ENCODE measurements around the gene RHOBTB1.
"Not testable (repeated sequence)": the region's sequence is repeated elsewhere in the genome, so short reads cannot be mapped to it uniquely, and the experiment has no call there.

RHOBTB1 gene

DNA sequence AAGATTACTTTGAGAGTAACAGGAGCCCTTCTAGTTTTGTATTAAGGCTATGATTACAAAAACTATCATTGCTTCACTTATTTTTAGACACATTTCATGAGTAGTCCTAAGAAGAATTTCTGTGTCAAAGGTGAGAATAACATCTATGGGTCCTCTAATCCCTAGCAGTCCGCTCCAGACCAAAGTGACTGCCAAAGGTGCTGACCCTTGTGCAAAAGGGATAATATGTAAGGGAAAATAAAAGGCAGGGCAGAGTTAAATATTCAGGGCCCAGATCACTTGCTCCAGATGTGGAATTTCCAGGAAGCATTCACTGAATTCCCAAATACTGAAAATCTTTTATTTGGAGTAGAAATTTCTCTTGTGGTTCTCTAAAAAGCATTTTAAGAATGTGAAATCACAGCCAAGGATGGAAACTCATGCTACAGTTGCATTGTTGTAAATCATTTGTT is 29.3 kb downstream of the RHOBTB1 start:
- DNase-seq (ENCODE audit: insufficient read length), result no peak
- FAIRE-seq, result no peak

DNA sequence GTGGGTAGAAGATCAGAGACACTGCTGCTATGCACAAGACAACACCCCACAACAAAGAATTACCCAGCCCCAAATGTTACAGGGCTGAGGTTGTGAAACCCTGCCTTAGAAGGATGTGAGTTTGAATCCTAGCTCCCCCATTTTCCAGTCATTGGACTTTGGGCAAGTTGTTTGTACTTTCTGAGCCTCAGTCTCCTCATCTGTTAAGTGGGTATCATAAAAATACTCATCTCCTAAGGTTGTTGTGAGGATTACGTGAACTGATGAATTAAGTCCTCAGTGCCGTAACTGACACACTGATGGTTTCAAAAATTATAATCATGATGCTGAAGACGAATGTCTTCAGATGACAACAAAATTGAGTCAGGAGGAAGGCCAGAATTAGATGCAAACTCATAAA is 30.3 kb downstream of the RHOBTB1 start:
- TF ChIP-seq POLR2AphosphoS5 (IDR thresholded peaks at IDR 0.05; ENCODE audit: low read depth, low read length) (no peak), POLR2A (IDR thresholded peaks at IDR 0.05; ENCODE audit: low read depth, low read length) (no peak), TAF1 (IDR thresholded peaks at IDR 0.05; ENCODE audit: borderline replicate concordance, low read depth, low read length) (no peak)
- no peak for DNase-seq (ENCODE audit: insufficient read length)
- no peak for FAIRE-seq

More for the DNA sequence above, 29.3 kb downstream of the RHOBTB1 start:
- TF ChIP-seq POLR2A (IDR thresholded peaks at IDR 0.05; ENCODE audit: low read depth, low read length), result no peak
- TF ChIP-seq POLR2AphosphoS5 (IDR thresholded peaks at IDR 0.05; ENCODE audit: low read depth, low read length), result no peak
- no peak for TF ChIP-seq TAF1 (IDR thresholded peaks at IDR 0.05; ENCODE audit: borderline replicate concordance, low read depth, low read length)

GRCh38 chr10:60913071-60913470 is 30.9 kb downstream of the RHOBTB1 start:
- no peak for FAIRE-seq

GRCh38 chr10:60911715-60912114 is 32.3 kb downstream of the RHOBTB1 start:
- no peak for FAIRE-seq
- TF ChIP-seq POLR2A (IDR thresholded peaks at IDR 0.05; ENCODE audit: low read depth, low read length) (no peak), TAF1 (IDR thresholded peaks at IDR 0.05; ENCODE audit: borderline replicate concordance, low read depth, low read length) (no peak), POLR2AphosphoS5 (IDR thresholded peaks at IDR 0.05; ENCODE audit: low read depth, low read length) (no peak)
- no peak for DNase-seq (ENCODE audit: insufficient read length)

More at GRCh38 chr10:60913071-60913470, 30.9 kb downstream of the RHOBTB1 start:
- no peak for TF ChIP-seq TAF1 (IDR thresholded peaks at IDR 0.05; ENCODE audit: borderline replicate concordance, low read depth, low read length)
- no peak for TF ChIP-seq POLR2AphosphoS5 (IDR thresholded peaks at IDR 0.05; ENCODE audit: low read depth, low read length)
- TF ChIP-seq POLR2A (IDR thresholded peaks at IDR 0.05; ENCODE audit: low read depth, low read length), result no peak
- DNase-seq (ENCODE audit: insufficient read length), result no peak

- TF ChIP-seq POLR2A (IDR thresholded peaks at IDR 0.05; ENCODE audit: low read depth, low read length) (no peak), POLR2AphosphoS5 (IDR thresholded peaks at IDR 0.05; ENCODE audit: low read depth, low read length) (no peak), TAF1 (IDR thresholded peaks at IDR 0.05; ENCODE audit: borderline replicate concordance, low read depth, low read length) (no peak)
- FAIRE-seq (no peak), DNase-seq (ENCODE audit: insufficient read length) (no peak)
Observed at GRCh38 chr10:60911216-60911615, 32.8 kb downstream of the RHOBTB1 start.

DNA sequence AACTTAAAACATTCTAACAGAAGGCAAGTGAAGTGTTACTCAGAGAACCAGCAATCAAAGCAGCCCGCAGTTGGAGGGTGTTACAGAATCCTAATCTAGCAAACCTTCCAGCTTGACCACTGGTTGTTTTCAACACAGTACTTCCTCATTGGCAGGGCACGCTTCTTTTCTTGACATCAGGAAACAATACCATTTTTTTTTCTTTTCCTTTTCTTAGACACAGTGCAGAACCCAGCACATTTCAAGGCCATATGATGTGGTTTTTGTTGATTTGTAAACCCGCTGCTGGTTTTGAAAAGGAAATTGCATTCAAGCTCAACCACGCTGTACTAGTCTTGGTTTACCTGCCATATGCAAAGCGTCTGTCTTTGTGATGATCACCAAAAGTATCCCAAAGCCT is 33.4 kb downstream of the RHOBTB1 start:
- TF ChIP-seq POLR2A (IDR thresholded peaks at IDR 0.05; ENCODE audit: low read depth, low read length) (no peak), TAF1 (IDR thresholded peaks at IDR 0.05; ENCODE audit: borderline replicate concordance, low read depth, low read length) (no peak), POLR2AphosphoS5 (IDR thresholded peaks at IDR 0.05; ENCODE audit: low read depth, low read length) (no peak)
- no peak for DNase-seq (ENCODE audit: insufficient read length)
- no peak for FAIRE-seq

DNA sequence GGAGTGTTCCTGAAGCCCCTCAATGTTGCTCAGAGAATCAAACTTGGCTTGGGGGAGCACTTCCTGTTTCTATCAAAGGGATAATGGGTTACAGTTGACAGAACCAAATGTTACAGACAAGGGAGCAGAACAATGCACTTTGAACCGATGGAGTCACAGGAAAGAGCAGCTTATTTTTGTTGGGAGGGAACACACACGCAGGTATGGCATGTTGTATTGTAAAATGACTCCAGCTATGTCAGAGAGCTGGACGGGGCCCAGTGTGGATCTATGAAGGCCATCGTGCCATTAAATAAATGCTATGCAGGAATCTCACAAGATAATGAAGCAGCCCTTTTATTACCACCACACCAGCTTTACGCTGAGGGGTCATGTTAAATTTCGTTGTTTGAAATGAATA is 35.1 kb downstream of the RHOBTB1 start:
- FAIRE-seq (no peak), DNase-seq (ENCODE audit: insufficient read length) (no peak)
- TF ChIP-seq POLR2AphosphoS5 (IDR thresholded peaks at IDR 0.05; ENCODE audit: low read depth, low read length) (no peak), POLR2A (IDR thresholded peaks at IDR 0.05; ENCODE audit: low read depth, low read length) (no peak), TAF1 (IDR thresholded peaks at IDR 0.05; ENCODE audit: borderline replicate concordance, low read depth, low read length) (no peak)

- FAIRE-seq (no peak), DNase-seq (ENCODE audit: insufficient read length) (no peak)
- TF ChIP-seq POLR2A (IDR thresholded peaks at IDR 0.05; ENCODE audit: low read depth, low read length) (no peak), POLR2AphosphoS5 (IDR thresholded peaks at IDR 0.05; ENCODE audit: low read depth, low read length) (no peak), TAF1 (IDR thresholded peaks at IDR 0.05; ENCODE audit: borderline replicate concordance, low read depth, low read length) (no peak)
Observed at GRCh38 chr10:60908031-60908430, 36.0 kb downstream of the RHOBTB1 start.

DNA sequence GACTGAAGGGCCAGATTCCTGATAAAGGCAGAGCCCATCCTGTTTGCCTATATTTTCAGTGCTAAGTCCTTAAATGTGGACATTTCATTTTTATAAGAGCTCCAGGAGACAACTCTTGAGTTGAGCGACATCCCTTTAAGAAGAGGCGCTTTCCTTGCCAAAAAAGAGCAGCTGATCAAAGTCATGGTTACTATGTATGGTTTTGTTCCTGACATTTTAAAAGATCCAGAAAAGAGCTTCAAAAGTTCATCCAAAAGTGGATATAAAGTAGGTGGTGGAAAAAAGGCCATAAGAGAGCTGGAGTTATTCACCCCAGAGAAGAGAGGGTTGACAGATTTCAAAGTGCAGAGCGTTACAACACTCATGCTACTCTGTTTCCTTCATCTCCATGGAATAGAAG is 36.7 kb downstream of the RHOBTB1 start:
- TF ChIP-seq POLR2A (IDR thresholded peaks at IDR 0.05; ENCODE audit: low read depth, low read length) (no peak), TAF1 (IDR thresholded peaks at IDR 0.05; ENCODE audit: borderline replicate concordance, low read depth, low read length) (no peak), POLR2AphosphoS5 (IDR thresholded peaks at IDR 0.05; ENCODE audit: low read depth, low read length) (no peak)
- FAIRE-seq (no peak), DNase-seq (ENCODE audit: insufficient read length) (no peak)

DNA sequence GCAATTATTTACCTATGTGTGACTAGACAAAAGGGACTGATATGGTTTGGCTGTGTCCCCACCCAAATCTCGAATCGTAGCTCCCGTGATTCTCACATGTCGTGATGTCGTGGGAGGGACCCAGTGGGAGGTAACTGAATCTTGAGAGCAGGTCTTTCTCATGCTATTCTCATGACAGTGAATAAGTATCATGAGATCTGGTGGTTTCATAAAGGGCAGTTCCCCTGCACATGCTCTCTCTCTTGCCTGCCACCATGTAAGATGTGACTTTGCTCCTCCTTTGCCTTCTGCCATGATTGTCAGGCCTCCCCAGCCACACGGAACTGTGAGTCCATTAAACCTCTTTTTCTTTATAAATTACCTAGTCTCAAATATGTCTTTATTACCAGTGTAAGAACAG is 37.2 kb downstream of the RHOBTB1 start:
- not testable (repeated sequence) for FAIRE-seq

DNA sequence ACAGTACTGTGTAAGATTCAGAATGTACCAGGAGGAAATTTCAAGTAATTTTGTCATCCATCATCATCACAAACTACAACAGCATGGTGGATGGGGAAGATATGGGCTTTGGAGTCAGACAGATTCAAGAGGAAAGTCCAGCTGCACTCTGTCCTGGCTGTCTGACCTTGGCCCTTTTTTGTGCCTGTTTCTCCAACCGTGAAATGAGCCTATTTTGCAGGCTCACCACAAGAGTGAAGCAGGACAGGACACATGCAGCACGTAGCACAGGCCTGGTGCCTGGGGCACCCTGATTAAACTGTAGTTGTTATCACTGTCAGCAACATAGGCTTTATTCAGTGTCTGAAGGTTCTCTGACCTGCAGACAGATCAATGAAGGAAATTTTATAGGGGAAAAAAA is 37.6 kb downstream of the RHOBTB1 start:
- no peak for FAIRE-seq
- TF ChIP-seq POLR2A (IDR thresholded peaks at IDR 0.05; ENCODE audit: low read depth, low read length) (no peak), TAF1 (IDR thresholded peaks at IDR 0.05; ENCODE audit: borderline replicate concordance, low read depth, low read length) (no peak), POLR2AphosphoS5 (IDR thresholded peaks at IDR 0.05; ENCODE audit: low read depth, low read length) (no peak)
- no peak for DNase-seq (ENCODE audit: insufficient read length)

More for the DNA sequence above, 37.2 kb downstream of the RHOBTB1 start:
- not testable (repeated sequence) for DNase-seq (ENCODE audit: insufficient read length)

GRCh38 chr10:60905580-60905979 is 38.4 kb downstream of the RHOBTB1 start:
- DNase-seq (ENCODE audit: insufficient read length) (no peak), FAIRE-seq (no peak)
- no peak for TF ChIP-seq TAF1 (IDR thresholded peaks at IDR 0.05; ENCODE audit: borderline replicate concordance, low read depth, low read length)
- no peak for TF ChIP-seq POLR2A (IDR thresholded peaks at IDR 0.05; ENCODE audit: low read depth, low read length)
- no peak for TF ChIP-seq POLR2AphosphoS5 (IDR thresholded peaks at IDR 0.05; ENCODE audit: low read depth, low read length)

GRCh38 chr10:60903096-60903495 is 40.9 kb downstream of the RHOBTB1 start:
- no peak for DNase-seq (ENCODE audit: insufficient read length)
- TF ChIP-seq POLR2AphosphoS5 (IDR thresholded peaks at IDR 0.05; ENCODE audit: low read depth, low read length), result no peak
- no peak for TF ChIP-seq TAF1 (IDR thresholded peaks at IDR 0.05; ENCODE audit: borderline replicate concordance, low read depth, low read length)
- TF ChIP-seq POLR2A (IDR thresholded peaks at IDR 0.05; ENCODE audit: low read depth, low read length), result no peak
- FAIRE-seq, result no peak

Measured in GM12892 (cell line).